Stimulated activated CD8-positive, alpha-beta memory T cell treated with anti-CD3 and anti-CD28 coated beads, Interleukin-12 subunit alpha, Interleukin-12 subunit beta, amount 100 ng/mL, for 4 hours (primary cell): ENCODE results near the gene VIPR2.

Source experiments
- DNase-seq: peaks from one replicate; pipeline ENCODE4 v3.0.0-alpha.2; 2020; ENCODE audit warnings: low read depth

VIPR2 gene

GRCh38 chr7:159040912-159041711, 103.6 kb downstream of the VIPR2 start:
- no peak for DNase-seq

- DNase-seq: no peak
Measured at GRCh38 chr7:159040146-159040545, 104.5 kb downstream of the VIPR2 start.

GRCh38 chr7:159039716-159040115, 105.0 kb downstream of the VIPR2 start:
- DNase-seq: no peak

GRCh38 chr7:159038066-159038465, 106.6 kb downstream of the VIPR2 start:
- DNase-seq: no peak

GRCh38 chr7:159036916-159037605, 107.6 kb downstream of the VIPR2 start:
- DNase-seq: no peak

GRCh38 chr7:159035571-159036073, 109.0 kb downstream of the VIPR2 start:
- no peak for DNase-seq

GRCh38 chr7:159034988-159035387, 109.7 kb downstream of the VIPR2 start:
- no peak for DNase-seq

- no peak for DNase-seq
Measured at GRCh38 chr7:159034394-159034793, 110.3 kb downstream of the VIPR2 start.

GRCh38 chr7:159033956-159034355, 110.7 kb downstream of the VIPR2 start:
- DNase-seq: no peak

- DNase-seq: no peak
Measured at GRCh38 chr7:159033473-159033825, 111.2 kb downstream of the VIPR2 start.

GRCh38 chr7:159032753-159033472, 111.8 kb downstream of the VIPR2 start:
- DNase-seq: no peak

GRCh38 chr7:159032322-159032721, 112.3 kb downstream of the VIPR2 start:
- no peak for DNase-seq

GRCh38 chr7:159031750-159032149, 112.9 kb downstream of the VIPR2 start:
- no peak for DNase-seq

- DNase-seq: no peak
Measured at GRCh38 chr7:159031135-159031701, 113.4 kb downstream of the VIPR2 start.

GRCh38 chr7:159030490-159031134, 114.1 kb downstream of the VIPR2 start:
- no peak for DNase-seq

GRCh38 chr7:159028508-159029401, 115.9 kb downstream of the VIPR2 start:
- DNase-seq: no peak

GRCh38 chr7:159027789-159028507, 116.7 kb downstream of the VIPR2 start:
- DNase-seq: no peak

GRCh38 chr7:159027056-159027788, 117.4 kb downstream of the VIPR2 start:
- no peak for DNase-seq

GRCh38 chr7:159026271-159027055, 118.2 kb downstream of the VIPR2 start:
- no peak for DNase-seq
